Endothelial cell (in vitro differentiated cells): ENCODE data around the gene UBE2E1. TPM values are rescaled to one million over a fixed set of nuclear protein-coding genes. Genes with fewer than 3 reads are reported as not detected.
"Not testable (repeated sequence)": the region's sequence is repeated elsewhere in the genome, so short reads cannot be mapped to it uniquely, and the experiment has no call there.

ENCODE experiments used
- DNase-seq: peaks from one replicate; pipeline ENCODE4 v3.0.0; 2021; ENCODE audit warnings: low spot score
- H3K27ac Mint-ChIP-seq: one replicate; pipeline ENCODE4 v1.8.0; 2021; ENCODE audit warnings: mixed read lengths, inconsistent platforms; ENCODE audit not compliant: unreplicated experiment
- H3K27me3 Mint-ChIP-seq: one replicate; pipeline ENCODE4 v1.8.0; 2021; ENCODE audit warnings: mild to moderate bottlenecking, moderate library complexity, mixed read lengths, inconsistent platforms; ENCODE audit not compliant: unreplicated experiment
- H3K36me3 Mint-ChIP-seq: one replicate; pipeline ENCODE4 v1.8.0; 2021; ENCODE audit warnings: mild to moderate bottlenecking, low read depth, mixed read lengths, inconsistent platforms; ENCODE audit not compliant: unreplicated experiment
- H3K4me1 Mint-ChIP-seq: one replicate; pipeline ENCODE4 v1.8.0; 2021; ENCODE audit warnings: mild to moderate bottlenecking, mixed read lengths, inconsistent platforms; ENCODE audit not compliant: unreplicated experiment
- H3K4me3 Mint-ChIP-seq: one replicate; pipeline ENCODE4 v1.8.0; 2021; ENCODE audit warnings: mild to moderate bottlenecking, mixed read lengths, inconsistent platforms; ENCODE audit not compliant: unreplicated experiment
- H3K9me3 Mint-ChIP-seq: one replicate; pipeline ENCODE4 v1.8.0; 2021; ENCODE audit warnings: mixed read lengths, inconsistent platforms; ENCODE audit not compliant: unreplicated experiment
- total RNA-seq: library from RNA; stranded (reverse); fragmentation: NEBNext Ultra II Directional; extraction: Animal tissue kit (Norgen Biotek cat#: 25700); gene quantifications from one replicate; pipeline ENCODE4 v1.2.1, GENCODE V29; 2021; ENCODE audit not compliant: unreplicated experiment
- TF ChIP-seq, protein P1 (sequence below): fragments of 200-600 bp; sonication (generic); IDR thresholded peaks from one replicate; pipeline ENCODE4 v1.5.0; 2021; ENCODE audit warnings: antibody characterized with exemption; ENCODE audit not compliant: unreplicated experiment

Gene UBE2E1
- total RNA-seq, 1 donor from 2014 or later = 129 TPM

DNA sequence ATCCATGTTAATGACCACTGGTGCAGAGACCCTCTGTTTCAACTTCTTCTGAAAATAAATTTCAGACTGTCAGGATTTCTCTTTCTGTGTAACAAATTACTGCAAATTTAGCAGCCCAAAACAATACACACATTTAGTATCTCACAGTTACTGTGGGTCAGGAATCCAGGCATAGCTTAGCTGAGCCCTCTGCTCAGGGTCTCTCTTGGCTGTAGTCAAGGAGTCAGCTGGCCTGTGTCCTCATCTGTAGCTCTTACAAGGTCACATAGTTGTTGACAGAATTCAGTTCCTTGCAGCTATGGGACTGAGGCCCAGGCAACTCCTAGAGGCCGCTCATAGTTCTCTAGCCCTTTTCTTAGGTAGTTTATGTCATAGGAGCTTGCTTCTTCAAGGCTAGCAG, 59.2 kb downstream of the UBE2E1 start:
- peaks cover 42% of the 10 kb centered on the region for H3K4me1 Mint-ChIP-seq
- H3K27ac Mint-ChIP-seq = no peak overlapping the region
- H3K27me3 Mint-ChIP-seq = peaks cover 4% of the 10 kb centered on the region
- H3K9me3 Mint-ChIP-seq = no peaks in the 10 kb centered on the region
- H3K4me3 Mint-ChIP-seq = no peak overlapping the region
- peaks cover 10% of the 10 kb centered on the region for H3K36me3 Mint-ChIP-seq
- TF ChIP-seq, protein P1, sequence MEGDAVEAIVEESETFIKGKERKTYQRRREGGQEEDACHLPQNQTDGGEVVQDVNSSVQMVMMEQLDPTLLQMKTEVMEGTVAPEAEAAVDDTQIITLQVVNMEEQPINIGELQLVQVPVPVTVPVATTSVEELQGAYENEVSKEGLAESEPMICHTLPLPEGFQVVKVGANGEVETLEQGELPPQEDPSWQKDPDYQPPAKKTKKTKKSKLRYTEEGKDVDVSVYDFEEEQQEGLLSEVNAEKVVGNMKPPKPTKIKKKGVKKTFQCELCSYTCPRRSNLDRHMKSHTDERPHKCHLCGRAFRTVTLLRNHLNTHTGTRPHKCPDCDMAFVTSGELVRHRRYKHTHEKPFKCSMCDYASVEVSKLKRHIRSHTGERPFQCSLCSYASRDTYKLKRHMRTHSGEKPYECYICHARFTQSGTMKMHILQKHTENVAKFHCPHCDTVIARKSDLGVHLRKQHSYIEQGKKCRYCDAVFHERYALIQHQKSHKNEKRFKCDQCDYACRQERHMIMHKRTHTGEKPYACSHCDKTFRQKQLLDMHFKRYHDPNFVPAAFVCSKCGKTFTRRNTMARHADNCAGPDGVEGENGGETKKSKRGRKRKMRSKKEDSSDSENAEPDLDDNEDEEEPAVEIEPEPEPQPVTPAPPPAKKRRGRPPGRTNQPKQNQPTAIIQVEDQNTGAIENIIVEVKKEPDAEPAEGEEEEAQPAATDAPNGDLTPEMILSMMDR = no peak
- DNase-seq = no peak

DNA sequence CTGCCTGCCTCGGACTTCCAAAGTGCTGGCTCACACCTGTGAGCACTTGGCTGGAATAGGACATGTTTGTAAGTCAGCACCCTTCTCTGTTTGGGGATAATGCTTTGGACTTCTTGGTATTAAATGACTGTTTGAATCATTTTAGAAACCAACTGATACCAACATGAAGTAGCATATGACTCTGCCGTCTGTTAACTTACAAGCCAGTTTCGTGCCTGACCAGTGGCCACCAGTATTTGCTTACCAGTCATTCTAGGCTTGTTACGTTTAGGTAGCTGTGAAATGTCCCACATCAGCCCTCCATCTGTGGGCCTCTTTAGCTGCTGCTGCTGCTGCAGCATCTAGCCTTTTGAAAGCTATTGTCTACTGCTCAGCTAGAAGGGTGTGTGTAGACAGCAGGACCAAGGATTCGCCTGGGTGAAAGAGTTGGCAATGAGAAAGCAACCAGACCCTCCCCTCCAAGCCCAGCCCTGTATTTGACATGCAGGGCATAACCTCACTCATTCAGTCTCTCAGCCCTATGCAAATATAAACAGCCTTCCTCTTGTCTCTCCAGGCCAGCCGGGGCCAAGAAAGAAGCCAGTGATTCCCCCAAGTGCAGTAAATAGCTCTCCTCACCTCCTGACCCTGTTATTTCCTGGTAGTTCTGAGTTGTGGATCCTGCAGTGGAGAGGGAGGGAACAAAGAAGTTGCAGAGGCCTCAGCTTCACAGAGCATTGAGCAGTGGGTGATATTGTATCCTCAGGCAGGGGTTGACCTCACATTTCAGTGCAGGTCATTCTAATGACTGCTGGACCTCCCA, 60.0 kb downstream of the UBE2E1 start:
- Mint-ChIP-seq H3K4me3 (peak overlapping the region; percentile 2), H3K36me3 (peaks cover 10% of the 10 kb centered on the region), H3K27me3 (peaks cover 4% of the 10 kb centered on the region), H3K27ac (peak overlapping the region; percentile 58), H3K9me3 (no peaks in the 10 kb centered on the region), H3K4me1 (peaks cover 42% of the 10 kb centered on the region)
- TF ChIP-seq, protein P1 = no peak
- DNase-seq = peak; percentile 26

- H3K27me3 Mint-ChIP-seq = peaks cover 4% of the 10 kb centered on the region
- H3K4me3 Mint-ChIP-seq = no peak overlapping the region
- H3K36me3 Mint-ChIP-seq = peaks cover under 1% of the 10 kb centered on the region
- no peaks in the 10 kb centered on the region for H3K9me3 Mint-ChIP-seq
- peaks cover 34% of the 10 kb centered on the region for H3K4me1 Mint-ChIP-seq
- no peak overlapping the region for H3K27ac Mint-ChIP-seq
- DNase-seq = no peak
- TF ChIP-seq, protein P1 = no peak
These were observed 61.6 kb downstream of the UBE2E1 start for GRCh38 chr3:23867400-23867799.

GRCh38 chr3:23867838-23868237, 62.1 kb downstream of the UBE2E1 start:
- H3K4me1 Mint-ChIP-seq = peaks cover 33% of the 10 kb centered on the region
- TF ChIP-seq, protein P1 = no peak
- no peaks in the 10 kb centered on the region for H3K9me3 Mint-ChIP-seq
- no peaks in the 10 kb centered on the region for H3K36me3 Mint-ChIP-seq
- no peak overlapping the region for H3K27ac Mint-ChIP-seq
- DNase-seq = no peak
- no peak overlapping the region for H3K4me3 Mint-ChIP-seq
- H3K27me3 Mint-ChIP-seq = peaks cover 4% of the 10 kb centered on the region

DNA sequence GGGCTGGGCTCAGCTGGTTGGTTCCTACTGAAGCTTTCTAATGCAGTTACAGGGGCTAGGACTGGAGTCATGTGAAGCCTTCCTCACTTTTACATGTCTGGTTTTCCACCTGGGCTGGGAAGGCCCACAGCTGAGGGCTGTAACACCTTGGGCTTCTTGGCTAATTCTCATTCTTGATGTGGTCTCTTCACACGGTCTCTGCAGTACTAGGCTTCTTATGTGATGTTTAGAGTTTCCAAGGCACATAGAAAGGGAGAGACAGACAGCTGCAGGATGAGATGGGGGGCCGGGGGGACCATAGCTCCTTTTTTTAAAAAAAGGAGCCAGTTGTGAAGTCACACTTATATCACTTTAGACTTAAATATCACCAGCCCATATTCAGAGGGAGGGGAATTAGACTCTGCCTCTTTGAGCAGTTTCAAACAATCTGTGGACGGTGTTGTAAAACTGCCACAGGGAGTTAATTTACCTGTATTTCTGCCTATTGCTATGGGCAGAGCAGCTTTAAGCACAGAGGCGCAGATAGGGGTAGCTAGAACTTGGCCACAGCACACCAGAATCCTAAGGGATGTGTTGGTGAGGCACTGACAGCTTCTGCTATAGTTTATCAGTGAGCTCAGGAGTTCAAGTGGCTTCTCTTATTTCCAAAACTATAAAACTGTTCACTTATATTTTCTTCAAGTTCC, 64.4 kb downstream of the UBE2E1 start:
- Mint-ChIP-seq H3K27ac (no peak overlapping the region), H3K4me1 (peaks cover 21% of the 10 kb centered on the region), H3K9me3 (no peaks in the 10 kb centered on the region), H3K27me3 (no peaks in the 10 kb centered on the region), H3K4me3 (no peak overlapping the region), H3K36me3 (no peaks in the 10 kb centered on the region)
- TF ChIP-seq, protein P1 = no peak
- DNase-seq = no peak

GRCh38 chr3:23870663-23871043, 64.9 kb downstream of the UBE2E1 start:
- H3K4me3 Mint-ChIP-seq, DNase-seq, H3K27me3 Mint-ChIP-seq, H3K9me3 Mint-ChIP-seq, H3K36me3 Mint-ChIP-seq, H3K27ac Mint-ChIP-seq: not testable (repeated sequence)
- H3K4me1 Mint-ChIP-seq = peaks cover 21% of the 10 kb centered on the region

DNA sequence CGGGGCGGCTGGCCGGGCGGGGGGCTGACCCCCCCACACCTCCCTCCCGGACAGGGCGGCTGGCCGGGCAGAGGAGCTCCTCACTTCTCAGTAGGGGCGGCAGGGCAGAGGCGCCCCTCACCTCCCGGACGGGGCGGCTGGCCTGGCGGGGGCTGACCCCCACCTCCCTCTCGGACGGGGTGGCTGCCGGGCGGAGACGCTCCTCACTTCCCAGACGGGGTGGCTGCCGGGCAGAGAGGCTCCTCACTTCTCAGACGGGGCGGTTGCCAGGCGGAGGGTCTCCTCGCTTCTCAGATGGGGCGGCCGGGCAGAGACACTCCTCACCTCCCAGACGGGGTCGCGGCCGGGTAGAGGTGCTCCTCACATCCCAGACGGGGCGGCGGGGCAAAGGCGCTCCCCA, 65.6 kb downstream of the UBE2E1 start:
- H3K4me1 Mint-ChIP-seq = peaks cover 21% of the 10 kb centered on the region
- not testable (repeated sequence) for H3K27ac Mint-ChIP-seq, H3K36me3 Mint-ChIP-seq, H3K27me3 Mint-ChIP-seq, DNase-seq, H3K4me3 Mint-ChIP-seq, H3K9me3 Mint-ChIP-seq
